AG09319 (cell line): ENCODE measurements around the gene MEI4.

Source experiments
- DNase-seq: peaks from one replicate; pipeline ENCODE4 v3.0.0-alpha.2; 2010; ENCODE audit warnings: low read depth; ENCODE audit errors: extremely low read depth
- CTCF ChIP-seq: IDR thresholded peaks from 2 replicates; pipeline ENCODE4 v1.5.1; 2011; ENCODE audit warnings: low read depth, mild to moderate bottlenecking, inconsistent platforms, low read length, moderate library complexity

MEI4 gene

GRCh38 chr6:77906070-77906469 lies 253.2 kb downstream of the MEI4 start:
- no peak for DNase-seq
- TF ChIP-seq CTCF: no peak

GRCh38 chr6:77910826-77911225 lies 258.0 kb downstream of the MEI4 start:
- TF ChIP-seq CTCF: no peak
- DNase-seq: no peak

GRCh38 chr6:77926198-77926751 lies 273.4 kb downstream of the MEI4 start:
- no peak for TF ChIP-seq CTCF
- DNase-seq: no peak

- DNase-seq: no peak
- TF ChIP-seq CTCF: no peak
Measured at GRCh38 chr6:77930382-77930781, 277.5 kb downstream of the MEI4 start.

- no peak for DNase-seq
- TF ChIP-seq CTCF: no peak
Measured at GRCh38 chr6:77930952-77931351, 278.1 kb downstream of the MEI4 start.

GRCh38 chr6:77962070-77962469 lies 309.2 kb downstream of the MEI4 start:
- no peak for DNase-seq
- TF ChIP-seq CTCF: no peak

GRCh38 chr6:77965449-77965848 lies 312.6 kb downstream of the MEI4 start:
- no peak for TF ChIP-seq CTCF
- DNase-seq: no peak
